Measurements from ENCODE around the gene RCSD1.

RCSD1 gene

DNA sequence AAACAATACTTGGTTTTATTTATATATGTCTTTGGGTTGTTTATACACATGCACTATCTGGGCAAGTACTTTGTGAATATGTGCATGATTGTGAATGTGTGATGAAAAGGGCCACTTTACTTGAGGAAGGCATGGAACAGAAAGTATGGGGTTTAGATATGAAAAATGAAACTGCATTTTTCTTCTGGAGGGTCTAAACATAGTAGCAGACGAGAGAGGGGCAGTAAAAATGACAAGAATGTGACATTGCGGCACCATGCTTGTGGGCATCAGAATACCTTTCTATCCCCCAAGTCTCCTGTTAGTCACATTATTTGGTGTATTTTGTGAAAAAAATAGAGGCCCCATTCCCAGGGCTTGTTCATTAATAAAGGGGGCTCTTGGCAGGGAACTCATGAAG lies 76.3 kb downstream of the RCSD1 start:
- no peaks in the 10 kb centered on the region for H3F3A ChIP-seq (ENCODE audit: insufficient read depth, low read length)
- no peaks in the 10 kb centered on the region for H4K20me1 ChIP-seq (ENCODE audit: insufficient read depth, low read length)
- no peaks in the 10 kb centered on the region for H3K79me2 ChIP-seq (ENCODE audit: insufficient read depth, low read length)
- no peak overlapping the region for H3K4me3 ChIP-seq (ENCODE audit: low read depth, low read length, poor library complexity, severe bottlenecking)
- no peak overlapping the region for H3K4me2 ChIP-seq (ENCODE audit: low read length)
- H3K27me3 ChIP-seq (ENCODE audit: insufficient read depth, low read length): no peaks in the 10 kb centered on the region
- TF ChIP-seq, protein P1, sequence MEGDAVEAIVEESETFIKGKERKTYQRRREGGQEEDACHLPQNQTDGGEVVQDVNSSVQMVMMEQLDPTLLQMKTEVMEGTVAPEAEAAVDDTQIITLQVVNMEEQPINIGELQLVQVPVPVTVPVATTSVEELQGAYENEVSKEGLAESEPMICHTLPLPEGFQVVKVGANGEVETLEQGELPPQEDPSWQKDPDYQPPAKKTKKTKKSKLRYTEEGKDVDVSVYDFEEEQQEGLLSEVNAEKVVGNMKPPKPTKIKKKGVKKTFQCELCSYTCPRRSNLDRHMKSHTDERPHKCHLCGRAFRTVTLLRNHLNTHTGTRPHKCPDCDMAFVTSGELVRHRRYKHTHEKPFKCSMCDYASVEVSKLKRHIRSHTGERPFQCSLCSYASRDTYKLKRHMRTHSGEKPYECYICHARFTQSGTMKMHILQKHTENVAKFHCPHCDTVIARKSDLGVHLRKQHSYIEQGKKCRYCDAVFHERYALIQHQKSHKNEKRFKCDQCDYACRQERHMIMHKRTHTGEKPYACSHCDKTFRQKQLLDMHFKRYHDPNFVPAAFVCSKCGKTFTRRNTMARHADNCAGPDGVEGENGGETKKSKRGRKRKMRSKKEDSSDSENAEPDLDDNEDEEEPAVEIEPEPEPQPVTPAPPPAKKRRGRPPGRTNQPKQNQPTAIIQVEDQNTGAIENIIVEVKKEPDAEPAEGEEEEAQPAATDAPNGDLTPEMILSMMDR (IDR thresholded peaks at IDR 0.05; ENCODE audit: low read length): no peak
- no peak for TF ChIP-seq EZH2 (IDR thresholded peaks at IDR 0.05; ENCODE audit: borderline replicate concordance, low read length)
- H3K9ac ChIP-seq (ENCODE audit: low read length): no peak overlapping the region
- no peaks in the 10 kb centered on the region for H3K9me3 ChIP-seq (ENCODE audit: low read length)
- H3K9me2 ChIP-seq (ENCODE audit: low read depth, low read length): no peaks in the 10 kb centered on the region
- no peak overlapping the region for H2AFZ ChIP-seq (ENCODE audit: low read length)
- H3K36me3 ChIP-seq (ENCODE audit: insufficient read depth, low read length): peaks cover 52% of the 10 kb centered on the region
- H3K27ac ChIP-seq (ENCODE audit: low read depth, low read length, poor library complexity, severe bottlenecking): no peak overlapping the region
- H3K4me1 ChIP-seq (ENCODE audit: insufficient read depth, low read length, severe bottlenecking): peaks cover 12% of the 10 kb centered on the region

DNA sequence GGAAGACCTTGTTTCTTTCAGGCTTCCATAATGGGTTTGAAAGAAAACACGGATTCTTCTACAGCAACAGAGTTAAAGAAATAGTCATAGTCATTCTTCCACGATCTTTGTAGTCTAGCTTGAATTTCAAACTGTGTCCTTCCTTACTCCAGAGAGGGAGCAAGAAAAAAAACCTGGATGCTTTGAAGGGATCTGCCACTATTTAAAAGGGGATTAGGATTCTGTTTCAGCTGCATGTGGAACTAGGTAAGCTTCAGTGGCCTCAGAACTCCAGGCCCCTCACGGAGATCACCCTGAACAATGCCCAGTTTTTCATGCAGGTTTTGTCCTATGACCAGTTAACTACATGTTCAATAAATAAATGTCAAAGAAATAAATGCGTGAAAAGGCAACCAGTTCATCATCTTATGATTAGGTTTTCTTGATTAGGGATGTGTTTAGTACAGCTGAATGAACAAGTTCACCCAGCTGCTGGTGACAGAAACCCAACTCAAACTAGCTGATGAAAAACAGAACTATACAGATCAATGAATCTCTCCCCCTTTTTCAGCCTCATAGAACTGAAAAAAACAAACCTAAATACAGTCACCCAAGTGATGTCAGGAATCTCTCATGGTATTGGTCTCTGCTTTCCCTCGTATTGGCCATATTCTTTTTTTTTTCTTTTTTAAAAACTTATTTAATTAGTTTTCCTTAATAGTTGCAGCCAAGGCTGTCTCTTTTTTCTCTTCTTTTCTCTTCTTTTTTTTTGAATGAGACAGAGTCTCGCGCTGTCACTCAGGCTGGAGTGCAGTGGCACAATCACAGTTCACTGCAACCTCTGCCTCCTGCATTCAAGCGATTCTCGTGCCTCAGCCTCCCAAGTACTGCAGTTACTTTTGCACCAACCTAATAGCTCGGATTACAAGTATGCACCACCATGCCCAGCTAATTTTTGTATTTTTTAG lies 77.2 kb downstream of the RCSD1 start:
- no peak overlapping the region for H3K9ac ChIP-seq (ENCODE audit: low read length)
- no peaks in the 10 kb centered on the region for H3F3A ChIP-seq (ENCODE audit: insufficient read depth, low read length)
- H3K4me2 ChIP-seq (ENCODE audit: low read length): no peak overlapping the region
- H4K20me1 ChIP-seq (ENCODE audit: insufficient read depth, low read length): no peaks in the 10 kb centered on the region
- no peak for TF ChIP-seq EZH2 (IDR thresholded peaks at IDR 0.05; ENCODE audit: borderline replicate concordance, low read length)
- TF ChIP-seq, protein P1 (IDR thresholded peaks at IDR 0.05; ENCODE audit: low read length): no peak
- H2AFZ ChIP-seq (ENCODE audit: low read length): no peak overlapping the region
- peaks cover 12% of the 10 kb centered on the region for H3K4me1 ChIP-seq (ENCODE audit: insufficient read depth, low read length, severe bottlenecking)
- H3K27me3 ChIP-seq (ENCODE audit: insufficient read depth, low read length): no peaks in the 10 kb centered on the region
- H3K27ac ChIP-seq (ENCODE audit: low read depth, low read length, poor library complexity, severe bottlenecking): no peak overlapping the region
- H3K9me3 ChIP-seq (ENCODE audit: low read length): no peaks in the 10 kb centered on the region
- no peak overlapping the region for H3K4me3 ChIP-seq (ENCODE audit: low read depth, low read length, poor library complexity, severe bottlenecking)
- peaks cover 44% of the 10 kb centered on the region for H3K36me3 ChIP-seq (ENCODE audit: insufficient read depth, low read length)
- H3K79me2 ChIP-seq (ENCODE audit: insufficient read depth, low read length): no peaks in the 10 kb centered on the region
- no peaks in the 10 kb centered on the region for H3K9me2 ChIP-seq (ENCODE audit: low read depth, low read length)

GRCh38 chr1:167707942-167708341 lies 77.9 kb downstream of the RCSD1 start:
- Histone ChIP-seq H2AFZ (ENCODE audit: low read length) (no peak overlapping the region), H3K27me3 (ENCODE audit: insufficient read depth, low read length) (no peaks in the 10 kb centered on the region), H4K20me1 (ENCODE audit: insufficient read depth, low read length) (no peaks in the 10 kb centered on the region), H3K9me2 (ENCODE audit: low read depth, low read length) (no peaks in the 10 kb centered on the region), H3K9me3 (ENCODE audit: low read length) (no peaks in the 10 kb centered on the region), H3F3A (ENCODE audit: insufficient read depth, low read length) (no peaks in the 10 kb centered on the region), H3K36me3 (ENCODE audit: insufficient read depth, low read length) (peaks cover 42% of the 10 kb centered on the region), H3K4me3 (ENCODE audit: low read depth, low read length, poor library complexity, severe bottlenecking) (no peak overlapping the region), H3K27ac (ENCODE audit: low read depth, low read length, poor library complexity, severe bottlenecking) (no peak overlapping the region), H3K9ac (ENCODE audit: low read length) (no peak overlapping the region), H3K4me2 (ENCODE audit: low read length) (no peak overlapping the region), H3K79me2 (ENCODE audit: insufficient read depth, low read length) (no peaks in the 10 kb centered on the region), H3K4me1 (ENCODE audit: insufficient read depth, low read length, severe bottlenecking) (peaks cover 12% of the 10 kb centered on the region)
- TF ChIP-seq, protein P1 (IDR thresholded peaks at IDR 0.05; ENCODE audit: low read length): no peak
- no peak for TF ChIP-seq EZH2 (IDR thresholded peaks at IDR 0.05; ENCODE audit: borderline replicate concordance, low read length)

Measured in OCI-LY1 (cell line).